Type B pancreatic cell (in vitro differentiated cells): ENCODE results near the gene TDRD5. TPM values are rescaled to one million over a fixed set of nuclear protein-coding genes. Genes with fewer than 3 reads are reported as not detected.

Source experiments
- DNase-seq: peaks from one replicate; pipeline ENCODE4 v3.0.0; 2021; ENCODE audit warnings: mixed read lengths; ENCODE audit not compliant: unreplicated experiment; ENCODE audit errors: extremely low spot score
- H3K27ac Mint-ChIP-seq: 2 replicates; pipeline ENCODE4 v1.8.0; 2021; ENCODE audit warnings: mild to moderate bottlenecking, mixed read lengths
- H3K27me3 Mint-ChIP-seq: 2 replicates; pipeline ENCODE4 v1.8.0; 2021; ENCODE audit warnings: mixed read lengths
- H3K36me3 Mint-ChIP-seq: 2 replicates; pipeline ENCODE4 v1.8.0; 2021; ENCODE audit warnings: mixed read lengths
- H3K4me1 Mint-ChIP-seq: one replicate; pipeline ENCODE4 v1.8.0; 2021; ENCODE audit warnings: mixed read lengths; ENCODE audit not compliant: unreplicated experiment
- H3K4me3 Mint-ChIP-seq: 2 replicates; pipeline ENCODE4 v1.8.0; 2021; ENCODE audit warnings: mild to moderate bottlenecking, mixed read lengths
- H3K9me3 Mint-ChIP-seq: 2 replicates; pipeline ENCODE4 v1.8.0; 2021; ENCODE audit warnings: mixed read lengths
- total RNA-seq: library from RNA; stranded (reverse); gene quantifications from 2 replicates; pipeline ENCODE4 v1.2.1, GENCODE V29; 2021; ENCODE audit warnings: low replicate concordance
- TF ChIP-seq, protein P1 (sequence below): fragments of 200-600 bp; sonication (generic); conservative IDR thresholded peaks from 2 replicates; pipeline ENCODE4 v1.5.0; 2021; ENCODE audit warnings: antibody characterized with exemption, mild to moderate bottlenecking

The TDRD5 gene
- total RNA-seq, 1 donor from 2014 or later = not detected

GRCh38 chr1:179729881-179730280 lies 138.2 kb downstream of the TDRD5 start:
- TF ChIP-seq, protein P1, sequence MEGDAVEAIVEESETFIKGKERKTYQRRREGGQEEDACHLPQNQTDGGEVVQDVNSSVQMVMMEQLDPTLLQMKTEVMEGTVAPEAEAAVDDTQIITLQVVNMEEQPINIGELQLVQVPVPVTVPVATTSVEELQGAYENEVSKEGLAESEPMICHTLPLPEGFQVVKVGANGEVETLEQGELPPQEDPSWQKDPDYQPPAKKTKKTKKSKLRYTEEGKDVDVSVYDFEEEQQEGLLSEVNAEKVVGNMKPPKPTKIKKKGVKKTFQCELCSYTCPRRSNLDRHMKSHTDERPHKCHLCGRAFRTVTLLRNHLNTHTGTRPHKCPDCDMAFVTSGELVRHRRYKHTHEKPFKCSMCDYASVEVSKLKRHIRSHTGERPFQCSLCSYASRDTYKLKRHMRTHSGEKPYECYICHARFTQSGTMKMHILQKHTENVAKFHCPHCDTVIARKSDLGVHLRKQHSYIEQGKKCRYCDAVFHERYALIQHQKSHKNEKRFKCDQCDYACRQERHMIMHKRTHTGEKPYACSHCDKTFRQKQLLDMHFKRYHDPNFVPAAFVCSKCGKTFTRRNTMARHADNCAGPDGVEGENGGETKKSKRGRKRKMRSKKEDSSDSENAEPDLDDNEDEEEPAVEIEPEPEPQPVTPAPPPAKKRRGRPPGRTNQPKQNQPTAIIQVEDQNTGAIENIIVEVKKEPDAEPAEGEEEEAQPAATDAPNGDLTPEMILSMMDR = no peak
- Mint-ChIP-seq H3K4me3 (no peak overlapping the region), H3K27me3 (peaks cover 31% of the 10 kb centered on the region), H3K27ac (no peak overlapping the region), H3K4me1 (no peaks in the 10 kb centered on the region), H3K36me3 (no peaks in the 10 kb centered on the region), H3K9me3 (no peaks in the 10 kb centered on the region)
- DNase-seq = no peak

- Mint-ChIP-seq H3K4me3 (no peak overlapping the region), H3K9me3 (no peaks in the 10 kb centered on the region), H3K36me3 (no peaks in the 10 kb centered on the region), H3K27ac (no peak overlapping the region), H3K27me3 (peaks cover 36% of the 10 kb centered on the region), H3K4me1 (no peaks in the 10 kb centered on the region)
- TF ChIP-seq, protein P1 = no peak
- DNase-seq = no peak
These were observed 140.0 kb downstream of the TDRD5 start for GRCh38 chr1:179731643-179732042.

Other genes with a start within 250 kb of the TDRD5 start
- gene AXDND1, start 225.9 kb upstream of the TDRD5 start, total RNA-seq = 1.4 TPM in 1 of 2 replicates, not detected in the other
- 0.31 TPM in 1 of 2 replicates, not detected in the other for gene NPHS2, start 15.9 kb upstream of the TDRD5 start, total RNA-seq
- gene FAM163A, start 151.5 kb downstream of the TDRD5 start, total RNA-seq = 1.4 and 2.5 TPM in 2 replicates